Skeletal muscle satellite cell (primary cell): ENCODE results near the gene GALNT13.

Experiments
- H3K27me3 ChIP-seq: 2 replicates; pipeline ENCODE4 v1.7.0; 2013; ENCODE audit warnings: low read length; ENCODE audit not compliant: control insufficient read depth, insufficient read depth
- H3K36me3 ChIP-seq: 2 replicates; pipeline ENCODE4 v1.7.0; 2013; ENCODE audit warnings: mild to moderate bottlenecking, control low read depth, low read length; ENCODE audit not compliant: insufficient read depth
- H3K4me1 ChIP-seq: 2 replicates; pipeline ENCODE4 v1.7.0; 2013; ENCODE audit warnings: low read length; ENCODE audit not compliant: control insufficient read depth, insufficient read depth
- H3K4me2 ChIP-seq: 2 replicates; pipeline ENCODE4 v1.7.0; 2013; ENCODE audit warnings: mild to moderate bottlenecking, low read length
- H3K4me3 ChIP-seq: 2 replicates; pipeline ENCODE4 v1.7.0; 2013; ENCODE audit warnings: low read length
- H3K9ac ChIP-seq: 2 replicates; pipeline ENCODE4 v1.7.0; 2013; ENCODE audit warnings: mild to moderate bottlenecking, low read depth, low read length, moderate library complexity
- H3K9me3 ChIP-seq: replicated peaks from 2 replicates; pipeline ENCODE4 v1.7.0; 2013; ENCODE audit warnings: mild to moderate bottlenecking, control low read depth, low read length

Gene GALNT13

GRCh38 chr2:154261473-154262027, 389.8 kb downstream of the GALNT13 start:
- Histone ChIP-seq H3K4me2 (no peak overlapping the region), H3K27me3 (no peaks in the 10 kb centered on the region), H3K4me1 (no peaks in the 10 kb centered on the region), H3K9ac (no peak overlapping the region), H3K4me3 (no peak overlapping the region), H3K36me3 (no peaks in the 10 kb centered on the region), H3K9me3 (no peaks in the 10 kb centered on the region)

GRCh38 chr2:154263206-154263605, 391.5 kb downstream of the GALNT13 start:
- no peaks in the 10 kb centered on the region for H3K27me3 ChIP-seq
- H3K4me3 ChIP-seq = no peak overlapping the region
- no peak overlapping the region for H3K9ac ChIP-seq
- no peaks in the 10 kb centered on the region for H3K36me3 ChIP-seq
- no peak overlapping the region for H3K4me2 ChIP-seq
- H3K4me1 ChIP-seq = no peaks in the 10 kb centered on the region
- no peaks in the 10 kb centered on the region for H3K9me3 ChIP-seq

- no peak overlapping the region for H3K4me2 ChIP-seq
- H3K4me1 ChIP-seq = no peaks in the 10 kb centered on the region
- H3K9me3 ChIP-seq = no peaks in the 10 kb centered on the region
- no peaks in the 10 kb centered on the region for H3K27me3 ChIP-seq
- H3K36me3 ChIP-seq = no peaks in the 10 kb centered on the region
- H3K4me3 ChIP-seq = no peak overlapping the region
- no peak overlapping the region for H3K9ac ChIP-seq
Observed at GRCh38 chr2:154264024-154264423, 392.3 kb downstream of the GALNT13 start.

- Histone ChIP-seq H3K4me1 (no peaks in the 10 kb centered on the region), H3K9me3 (no peaks in the 10 kb centered on the region), H3K4me3 (no peak overlapping the region)
Observed at GRCh38 chr2:154267983-154268382, 396.3 kb downstream of the GALNT13 start.

GRCh38 chr2:154280543-154280942, 408.8 kb downstream of the GALNT13 start:
- no peaks in the 10 kb centered on the region for H3K36me3 ChIP-seq
- no peaks in the 10 kb centered on the region for H3K9me3 ChIP-seq
- H3K9ac ChIP-seq = no peak overlapping the region
- H3K4me3 ChIP-seq = no peak overlapping the region
- no peaks in the 10 kb centered on the region for H3K27me3 ChIP-seq
- H3K4me2 ChIP-seq = no peak overlapping the region
- no peaks in the 10 kb centered on the region for H3K4me1 ChIP-seq

More at GRCh38 chr2:154267983-154268382, 396.3 kb downstream of the GALNT13 start:
- H3K9ac ChIP-seq = no peak overlapping the region
- H3K36me3 ChIP-seq = no peaks in the 10 kb centered on the region
- H3K4me2 ChIP-seq = no peak overlapping the region
- no peaks in the 10 kb centered on the region for H3K27me3 ChIP-seq

- no peak overlapping the region for H3K9ac ChIP-seq
- H3K9me3 ChIP-seq = peaks cover 3% of the 10 kb centered on the region
- H3K4me3 ChIP-seq = no peak overlapping the region
- H3K27me3 ChIP-seq = no peaks in the 10 kb centered on the region
- no peak overlapping the region for H3K4me2 ChIP-seq
- no peaks in the 10 kb centered on the region for H3K36me3 ChIP-seq
- no peaks in the 10 kb centered on the region for H3K4me1 ChIP-seq
Observed at GRCh38 chr2:154289870-154290269, 418.1 kb downstream of the GALNT13 start.

GRCh38 chr2:154291511-154291910, 419.8 kb downstream of the GALNT13 start:
- H3K4me1 ChIP-seq = no peaks in the 10 kb centered on the region
- peaks cover 3% of the 10 kb centered on the region for H3K9me3 ChIP-seq
- H3K4me3 ChIP-seq = no peak overlapping the region
- H3K4me2 ChIP-seq = no peak overlapping the region
- H3K36me3 ChIP-seq = no peaks in the 10 kb centered on the region
- no peaks in the 10 kb centered on the region for H3K27me3 ChIP-seq
- H3K9ac ChIP-seq = no peak overlapping the region

- no peak overlapping the region for H3K9ac ChIP-seq
- H3K4me3 ChIP-seq = no peak overlapping the region
- H3K27me3 ChIP-seq = no peaks in the 10 kb centered on the region
- H3K4me2 ChIP-seq = no peak overlapping the region
- H3K9me3 ChIP-seq = peaks cover 3% of the 10 kb centered on the region
- no peaks in the 10 kb centered on the region for H3K36me3 ChIP-seq
- H3K4me1 ChIP-seq = no peaks in the 10 kb centered on the region
Observed at GRCh38 chr2:154291927-154292326, 420.2 kb downstream of the GALNT13 start.

- no peak overlapping the region for H3K4me3 ChIP-seq
- no peak overlapping the region for H3K9ac ChIP-seq
- no peak overlapping the region for H3K4me2 ChIP-seq
- H3K27me3 ChIP-seq = no peaks in the 10 kb centered on the region
- H3K4me1 ChIP-seq = no peaks in the 10 kb centered on the region
- no peaks in the 10 kb centered on the region for H3K9me3 ChIP-seq
- H3K36me3 ChIP-seq = no peaks in the 10 kb centered on the region
Observed at GRCh38 chr2:154293864-154294263, 422.1 kb downstream of the GALNT13 start.

GRCh38 chr2:154306266-154306970, 434.7 kb downstream of the GALNT13 start:
- Histone ChIP-seq H3K9ac (no peak overlapping the region), H3K4me2 (no peak overlapping the region), H3K36me3 (no peaks in the 10 kb centered on the region), H3K4me3 (no peak overlapping the region), H3K27me3 (no peaks in the 10 kb centered on the region), H3K4me1 (no peaks in the 10 kb centered on the region), H3K9me3 (no peaks in the 10 kb centered on the region)

- Histone ChIP-seq H3K9ac (no peak overlapping the region), H3K4me3 (no peak overlapping the region), H3K27me3 (no peaks in the 10 kb centered on the region), H3K4me1 (no peaks in the 10 kb centered on the region), H3K9me3 (no peaks in the 10 kb centered on the region), H3K4me2 (no peak overlapping the region), H3K36me3 (no peaks in the 10 kb centered on the region)
Observed at GRCh38 chr2:154307007-154307406, 435.3 kb downstream of the GALNT13 start.

- no peaks in the 10 kb centered on the region for H3K36me3 ChIP-seq
- no peak overlapping the region for H3K9ac ChIP-seq
- no peaks in the 10 kb centered on the region for H3K4me1 ChIP-seq
- H3K9me3 ChIP-seq = no peaks in the 10 kb centered on the region
- H3K27me3 ChIP-seq = no peaks in the 10 kb centered on the region
- no peak overlapping the region for H3K4me2 ChIP-seq
- H3K4me3 ChIP-seq = no peak overlapping the region
Observed at GRCh38 chr2:154324601-154325000, 452.9 kb downstream of the GALNT13 start.
